Effector memory CD8-positive, alpha-beta T cell (primary cell): Measurements from ENCODE around the gene NDUFV1.
"Not testable (repeated sequence)": the region's sequence is repeated elsewhere in the genome, so short reads cannot be mapped to it uniquely, and the experiment has no call there.

Source experiments
- ATAC-seq: fragments of 150-1000 bp; cut with Tn5 transposase; replicated peaks from 2 replicates; pipeline ENCODE4 v1.10.0; 2021; ENCODE audit warnings: mild to moderate bottlenecking, moderate library complexity
- DNase-seq, 3 experiments: peaks; one replicate each; pipeline ENCODE4 v3.0.0; 2021
- H3K27ac Mint-ChIP-seq, 2 donors: one replicate each; pipeline ENCODE4 v1.8.0; 2022; ENCODE audit warnings: mild to moderate bottlenecking in 2 of 2, mixed read lengths in 2 of 2, moderate library complexity in 2 of 2
- H3K27me3 Mint-ChIP-seq, 2 donors: one replicate each; pipeline ENCODE4 v1.8.0; 2022; ENCODE audit warnings: mixed read lengths in 2 of 2
- H3K36me3 Mint-ChIP-seq: one replicate; pipeline ENCODE4 v1.8.0; 2022; ENCODE audit warnings: mild to moderate bottlenecking, moderate library complexity, mixed read lengths; ENCODE audit not compliant: insufficient read depth
- H3K4me1 Mint-ChIP-seq, 2 donors: one replicate each; pipeline ENCODE4 v1.8.0; 2022; ENCODE audit warnings: low read depth in 2 of 2, mixed read lengths in 2 of 2
- H3K4me3 Mint-ChIP-seq, 2 donors: one replicate each; pipeline ENCODE4 v1.8.0; 2022; ENCODE audit warnings: mild to moderate bottlenecking in 2 of 2, mixed read lengths in 2 of 2, moderate library complexity in 2 of 2
- H3K9me3 Mint-ChIP-seq, 2 donors: one replicate each; pipeline ENCODE4 v1.8.0; 2022; ENCODE audit warnings: mixed read lengths in 2 of 2

NDUFV1 gene

DNA sequence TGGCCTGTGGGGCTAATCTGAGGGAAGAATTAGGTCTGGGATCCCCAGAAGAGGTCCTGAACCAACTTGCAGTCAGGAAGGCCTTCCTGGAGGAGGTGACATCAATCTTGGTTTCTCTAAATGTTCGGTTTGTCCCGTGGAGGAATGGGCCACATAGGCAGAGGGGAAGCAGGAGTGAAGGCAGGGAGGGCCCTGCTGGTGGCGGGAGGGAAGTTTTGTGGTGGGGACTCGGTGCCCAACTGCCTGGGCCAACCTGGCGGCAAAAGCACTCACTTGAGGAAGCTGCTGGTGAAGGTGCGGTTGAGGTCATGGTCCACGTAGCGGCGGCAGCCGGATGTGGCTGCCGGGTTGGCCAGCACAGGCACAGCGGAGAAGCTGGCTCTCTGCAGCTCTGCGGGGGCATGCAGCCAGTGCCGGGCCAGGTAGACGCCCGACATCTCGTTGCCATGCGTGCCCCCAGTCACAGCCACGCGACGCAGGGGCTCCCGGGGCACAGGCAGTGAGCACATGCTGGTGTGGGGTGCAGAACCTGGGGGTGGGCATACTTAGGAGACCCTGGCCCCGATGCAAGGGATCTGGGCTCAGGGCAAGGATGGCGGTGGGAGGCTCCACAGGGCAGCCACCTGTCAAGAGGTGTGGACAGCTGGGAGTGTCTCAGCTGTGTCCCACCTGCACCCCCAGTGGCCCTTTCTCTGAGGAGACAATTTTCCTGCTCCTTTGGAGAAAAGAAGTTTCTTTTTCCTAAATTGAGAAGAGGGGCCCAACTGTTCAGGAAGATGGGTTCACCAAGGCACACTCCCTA lies 40.0 kb downstream of the NDUFV1 start:
- H3K4me3 Mint-ChIP-seq = peak overlapping the region; percentile 62 to 80
- peak; percentile 34 to 44 (median 36) for DNase-seq
- H3K4me1 Mint-ChIP-seq = peaks cover 30 to 38% of the 10 kb centered on the region in 2 donors
- peak; percentile 65 for ATAC-seq
- no peaks in the 10 kb centered on the region for H3K9me3 Mint-ChIP-seq
- peak overlapping the region; percentile 35 to 85 for H3K27ac Mint-ChIP-seq
- H3K36me3 Mint-ChIP-seq = peaks cover 5% of the 10 kb centered on the region
- H3K27me3 Mint-ChIP-seq = no peaks in the 10 kb centered on the region

DNA sequence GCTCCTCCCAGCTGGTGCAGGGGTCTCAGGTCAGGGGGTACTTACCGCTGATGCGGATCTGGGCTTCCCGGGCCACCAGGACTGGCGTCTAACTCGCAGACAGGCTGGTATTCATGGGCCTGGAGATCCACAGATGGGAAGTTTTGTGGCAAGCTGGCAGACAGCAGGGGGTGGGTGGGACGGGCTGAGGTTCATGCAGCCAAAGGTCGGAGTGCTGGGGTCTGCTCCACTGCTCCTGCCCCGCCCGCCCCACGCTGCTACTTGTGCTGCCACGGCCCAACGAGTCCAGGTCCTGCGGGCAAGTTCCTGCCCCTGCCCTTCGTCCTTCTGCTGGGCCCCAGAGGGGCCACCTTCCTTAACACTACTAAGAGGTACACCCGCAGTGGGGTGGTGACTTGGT lies 40.7 kb downstream of the NDUFV1 start:
- Mint-ChIP-seq H3K9me3 (no peaks in the 10 kb centered on the region), H3K4me1 (peaks cover 30 to 38% of the 10 kb centered on the region in 2 donors), H3K4me3 (peak overlapping the region; percentile 31 to 33), H3K27ac (peak overlapping the region in 1 of 2 donors; percentile 85), H3K36me3 (peaks cover 5% of the 10 kb centered on the region), H3K27me3 (no peaks in the 10 kb centered on the region)
- no peak for ATAC-seq
- no peak for DNase-seq

DNA sequence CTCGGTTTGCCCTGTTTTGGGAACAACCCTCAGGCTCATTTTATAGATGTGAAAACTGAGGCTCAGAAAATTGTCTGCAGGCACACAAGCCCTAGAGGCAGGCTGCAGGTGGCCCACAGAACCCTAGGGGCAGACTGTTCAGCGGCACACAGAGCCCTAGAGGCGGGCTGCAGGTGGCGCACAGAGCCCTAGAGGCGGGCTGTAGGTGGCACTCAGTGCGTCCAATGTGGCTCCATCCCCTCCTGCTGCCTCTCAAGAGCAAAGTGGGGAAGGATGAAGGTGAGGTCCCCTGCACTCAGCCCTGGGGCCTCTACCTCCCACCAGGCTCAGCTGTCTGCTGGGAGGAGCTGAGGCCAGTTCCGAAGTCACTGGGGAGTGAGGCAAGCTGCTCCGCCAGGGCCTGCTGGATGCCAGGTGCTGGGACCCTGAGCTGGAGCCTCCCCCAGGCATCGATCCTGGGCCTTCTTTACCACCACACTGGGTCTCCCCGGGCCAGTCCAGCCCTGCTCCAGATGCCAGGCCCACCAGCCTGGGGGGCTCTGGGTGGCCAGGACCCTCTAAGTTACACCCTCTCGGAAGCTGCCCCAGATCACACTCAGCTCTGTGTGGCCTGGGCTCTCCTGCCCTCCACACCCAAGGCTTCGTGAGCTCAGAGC lies 41.5 kb downstream of the NDUFV1 start:
- ATAC-seq (peak; percentile 76), DNase-seq (peak; percentile 31 to 41 (median 38))
- Mint-ChIP-seq H3K4me3 (peak overlapping the region; percentile 31 to 33), H3K27me3 (no peaks in the 10 kb centered on the region), H3K27ac (peak overlapping the region in 1 of 2 donors; percentile 68), H3K4me1 (peaks cover 30 to 38% of the 10 kb centered on the region in 2 donors), H3K9me3 (no peaks in the 10 kb centered on the region), H3K36me3 (peaks cover 5% of the 10 kb centered on the region)

DNA sequence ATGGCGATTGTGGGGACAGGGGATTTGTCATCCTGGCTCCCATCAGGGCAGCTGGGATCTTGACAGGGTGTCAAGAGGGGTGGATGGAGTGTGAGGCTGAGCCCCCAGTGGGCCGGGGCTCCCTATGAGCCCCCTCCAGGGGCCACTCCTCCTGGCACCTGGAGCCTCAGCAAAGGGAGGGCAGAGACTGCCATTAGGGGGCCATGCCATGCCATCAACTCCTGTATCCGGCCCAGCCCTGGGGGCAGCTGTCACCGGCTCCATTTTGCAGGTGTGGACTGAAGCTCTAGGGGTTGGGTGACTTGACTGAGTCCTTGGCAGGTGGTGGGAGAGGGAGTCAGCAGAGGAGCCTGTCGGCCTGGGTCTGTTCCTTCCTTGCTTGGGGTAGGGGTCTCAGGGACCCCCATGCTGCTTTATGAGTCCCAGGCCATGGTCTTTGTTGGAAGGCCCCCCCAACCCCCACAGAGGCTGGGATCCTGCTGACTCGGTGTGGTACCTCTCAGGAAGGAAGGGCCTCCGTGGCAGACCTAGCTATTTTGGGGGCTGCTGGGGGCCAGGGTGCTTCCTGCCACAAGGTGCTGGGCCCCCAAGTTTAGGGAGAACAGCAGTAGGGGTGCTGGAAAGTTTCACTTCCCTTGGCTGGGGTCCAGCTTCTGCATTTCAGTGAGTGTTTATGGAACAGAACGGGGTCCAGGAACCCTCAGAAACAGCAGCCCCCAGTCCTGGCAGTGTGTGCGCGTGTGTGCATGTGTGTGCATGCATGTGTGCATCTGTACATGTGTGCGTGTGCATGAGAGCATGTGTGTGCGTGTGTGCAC lies 42.3 kb downstream of the NDUFV1 start:
- ATAC-seq (no peak), DNase-seq (no peak)
- H3K27ac Mint-ChIP-seq = peak overlapping the region; percentile 31 to 38
- H3K4me1 Mint-ChIP-seq = peaks cover 30 to 38% of the 10 kb centered on the region in 2 donors
- H3K4me3 Mint-ChIP-seq = peak overlapping the region; percentile 20 to 89
- H3K36me3 Mint-ChIP-seq = peaks cover 5% of the 10 kb centered on the region
- no peaks in the 10 kb centered on the region for H3K9me3 Mint-ChIP-seq
- no peaks in the 10 kb centered on the region for H3K27me3 Mint-ChIP-seq

DNA sequence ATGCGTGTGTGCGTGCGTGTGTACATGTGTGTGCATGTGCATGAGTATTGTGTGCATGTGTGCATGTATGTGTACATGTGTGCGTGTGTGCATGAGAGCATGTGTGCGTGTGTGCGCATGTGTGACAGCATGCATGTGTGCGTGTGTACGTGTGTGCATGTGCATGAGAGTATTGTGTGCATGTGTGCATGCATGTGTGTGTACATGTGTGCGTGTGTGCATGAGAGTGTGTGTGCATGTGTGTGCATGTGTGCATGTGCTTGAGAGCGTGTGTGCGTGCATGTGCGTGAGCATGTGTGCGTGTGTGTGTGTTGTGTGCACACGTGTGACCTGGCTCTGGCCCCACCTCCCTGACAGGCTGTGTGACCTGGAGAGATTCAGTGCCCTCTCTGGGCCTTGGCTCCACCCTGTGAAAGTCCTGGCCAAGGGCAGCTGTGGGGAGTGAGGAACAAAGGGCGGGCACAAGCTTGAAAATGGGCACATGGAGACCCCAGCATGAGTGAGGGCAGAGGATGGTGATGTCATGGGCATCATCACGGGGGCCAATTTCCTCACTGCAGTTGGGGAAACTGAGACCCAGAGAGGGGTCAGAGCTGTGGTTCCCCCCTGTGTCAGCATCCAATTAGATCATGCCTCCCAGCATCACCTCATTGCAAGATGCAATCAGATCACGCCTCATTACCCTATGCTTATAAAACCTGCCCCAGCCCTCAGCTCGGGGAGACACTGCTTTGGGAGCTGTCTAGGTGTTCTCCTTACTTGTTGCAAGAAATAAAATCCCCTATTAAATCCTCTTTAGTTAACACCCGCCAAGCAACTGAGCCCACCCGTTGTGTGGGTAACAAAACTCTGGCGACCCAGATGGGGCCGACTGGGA lies 43.1 kb downstream of the NDUFV1 start:
- H3K27me3 Mint-ChIP-seq = no peaks in the 10 kb centered on the region
- DNase-seq = no peak
- peaks cover 5% of the 10 kb centered on the region for H3K36me3 Mint-ChIP-seq
- peak overlapping the region; percentile 88 to 89 for H3K4me3 Mint-ChIP-seq
- ATAC-seq = peak; percentile 5
- peak overlapping the region; percentile 92 for H3K27ac Mint-ChIP-seq
- peaks cover 30 to 38% of the 10 kb centered on the region in 2 donors for H3K4me1 Mint-ChIP-seq
- H3K9me3 Mint-ChIP-seq = no peaks in the 10 kb centered on the region

DNA sequence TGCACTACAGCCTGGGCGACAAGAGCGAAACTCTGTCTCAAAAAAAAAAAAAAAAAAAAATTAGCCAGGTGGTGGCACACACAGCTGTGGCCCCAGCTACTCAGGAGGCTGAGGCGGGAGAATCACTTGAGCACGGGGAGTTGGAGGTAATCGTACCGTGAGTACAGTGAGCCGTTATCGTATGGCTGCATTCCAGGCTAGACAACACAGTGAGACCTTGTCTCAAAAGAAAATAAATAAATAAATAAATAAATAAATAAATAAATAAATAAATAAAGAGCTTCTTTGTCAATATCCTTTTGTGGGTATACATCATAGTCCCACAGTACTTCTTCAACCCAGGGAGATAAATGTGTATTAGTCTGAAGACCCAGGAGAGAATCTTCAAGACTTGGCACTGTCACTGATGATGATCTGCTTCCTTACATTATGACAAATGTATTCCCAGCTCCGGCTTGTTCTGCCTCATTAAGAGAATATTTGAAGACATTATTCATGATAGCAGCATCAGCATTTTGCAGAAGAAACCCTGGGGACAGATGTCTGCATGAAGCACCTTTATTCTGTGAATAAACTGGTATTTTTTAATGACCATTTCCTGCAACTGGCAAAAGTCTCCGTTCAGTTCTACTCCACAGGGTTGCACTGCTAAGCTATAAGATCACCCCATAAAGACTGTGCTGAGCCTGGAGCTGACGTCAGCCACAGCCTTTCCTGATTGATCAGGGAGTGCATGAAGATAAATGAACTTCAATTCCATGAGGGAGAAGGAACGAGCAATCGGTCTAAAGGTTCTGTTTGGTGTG lies 45.4 kb downstream of the NDUFV1 start:
- no peaks in the 10 kb centered on the region for H3K36me3 Mint-ChIP-seq
- no peak for ATAC-seq
- H3K9me3 Mint-ChIP-seq = no peaks in the 10 kb centered on the region
- no peak for DNase-seq
- H3K27me3 Mint-ChIP-seq = no peaks in the 10 kb centered on the region
- no peak overlapping the region for H3K4me3 Mint-ChIP-seq
- H3K4me1 Mint-ChIP-seq = peaks cover 17 to 25% of the 10 kb centered on the region in 2 donors
- no peak overlapping the region for H3K27ac Mint-ChIP-seq

DNA sequence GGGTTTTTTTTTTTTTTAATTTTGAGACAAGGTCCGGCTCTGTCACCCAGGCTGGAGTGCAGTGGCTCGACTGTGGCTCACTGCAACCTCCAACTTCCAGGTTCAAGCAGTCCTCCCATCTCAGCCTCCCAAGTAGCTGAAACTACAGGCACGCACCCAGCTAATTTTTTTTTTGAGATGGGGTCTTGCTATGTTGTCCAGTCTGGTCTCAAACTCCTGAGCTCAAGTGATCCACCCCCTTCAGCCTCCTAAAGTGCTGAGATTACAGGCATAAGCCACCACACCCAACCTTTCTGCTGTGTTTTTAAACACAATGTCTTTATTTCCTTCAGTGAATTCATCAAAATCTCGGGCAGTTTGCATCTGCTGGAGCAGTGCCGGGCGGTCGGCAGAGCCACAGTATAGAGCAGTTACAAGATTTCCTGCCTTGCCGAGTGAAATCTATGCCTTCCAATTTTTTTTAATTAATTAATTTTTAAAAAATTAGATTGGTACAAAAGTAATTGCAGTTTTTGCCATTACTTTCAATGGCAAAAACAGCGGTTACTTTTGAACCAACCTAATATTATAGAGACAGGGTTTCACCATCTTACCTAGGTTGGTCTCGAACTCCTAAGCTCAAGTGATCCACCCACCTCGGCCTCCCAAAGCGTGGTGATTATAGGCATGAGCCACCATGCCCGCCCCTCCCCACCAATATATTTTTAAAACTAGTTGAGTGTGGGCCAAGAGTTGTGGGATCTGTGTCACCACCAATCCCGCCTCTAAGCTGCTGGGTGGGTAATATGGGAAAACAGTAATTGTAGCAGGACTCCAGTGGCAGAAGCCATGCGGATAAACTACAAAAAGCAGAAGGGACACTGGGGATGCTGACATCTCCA lies 46.5 kb downstream of the NDUFV1 start:
- Mint-ChIP-seq H3K4me3 (no peak overlapping the region), H3K36me3 (no peaks in the 10 kb centered on the region), H3K27ac (no peak overlapping the region), H3K9me3 (no peaks in the 10 kb centered on the region), H3K27me3 (no peaks in the 10 kb centered on the region), H3K4me1 (peaks cover 16 to 19% of the 10 kb centered on the region in 2 donors)
- DNase-seq = no peak
- ATAC-seq = no peak

DNA sequence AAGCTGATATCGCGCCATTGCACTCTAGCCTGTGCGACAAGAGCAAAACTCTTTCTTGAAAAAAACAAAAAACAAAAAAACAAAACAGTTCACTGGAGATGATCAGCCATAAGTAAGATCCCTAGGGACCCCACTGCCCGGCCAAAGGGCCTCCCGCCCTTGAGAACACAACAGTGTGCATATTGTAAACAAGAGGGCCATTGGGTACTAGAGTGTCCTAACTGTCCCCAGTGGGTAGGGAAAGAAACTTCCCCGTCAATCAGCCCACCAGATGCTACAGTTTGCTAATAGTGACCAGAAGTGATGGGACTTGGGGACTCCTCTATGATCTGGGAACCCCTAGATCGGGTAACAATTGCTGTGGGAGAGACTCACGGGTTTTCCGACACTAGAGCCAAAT lies 47.5 kb downstream of the NDUFV1 start:
- Mint-ChIP-seq H3K9me3 (no peaks in the 10 kb centered on the region), H3K27me3 (no peaks in the 10 kb centered on the region), H3K36me3 (no peaks in the 10 kb centered on the region), H3K27ac (no peak overlapping the region), H3K4me1 (peaks cover 12 to 21% of the 10 kb centered on the region in 2 donors), H3K4me3 (no peak overlapping the region)
- ATAC-seq (no peak), DNase-seq (no peak)

DNA sequence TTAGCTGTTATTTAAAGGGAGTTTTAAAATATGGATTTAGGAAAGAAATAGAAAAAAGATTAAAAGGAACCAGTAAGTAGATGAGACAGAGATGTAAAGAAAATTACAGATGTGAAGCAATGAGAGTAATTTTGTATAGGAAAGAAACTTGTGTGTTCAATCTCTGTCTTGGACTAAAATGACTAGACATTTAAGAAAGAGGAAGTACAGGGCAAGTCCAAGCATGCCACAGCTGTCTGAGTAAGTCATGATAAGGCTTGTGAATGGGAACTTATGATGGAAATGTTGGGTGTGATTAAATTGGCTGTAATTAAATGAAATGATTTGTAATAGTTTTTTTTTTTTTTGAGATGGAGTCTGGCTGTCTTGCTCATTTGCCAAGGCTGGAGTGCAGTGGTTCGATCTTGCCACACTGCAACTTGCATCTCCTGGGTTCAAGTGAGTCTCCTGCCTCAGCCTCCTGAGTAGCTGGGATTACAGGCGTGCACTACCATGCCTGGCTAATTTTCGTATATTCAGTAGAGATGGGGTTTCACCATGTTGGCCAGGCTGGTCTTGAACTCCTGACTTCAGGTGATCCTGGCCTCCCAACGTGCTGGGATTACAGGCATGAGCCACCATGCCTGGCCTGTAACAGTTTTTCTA lies 49.7 kb downstream of the NDUFV1 start:
- H3K9me3 Mint-ChIP-seq = no peaks in the 10 kb centered on the region
- H3K36me3 Mint-ChIP-seq = no peaks in the 10 kb centered on the region
- peaks cover 0 to 5% of the 10 kb centered on the region in 2 donors for H3K4me1 Mint-ChIP-seq
- ATAC-seq (no peak), DNase-seq (no peak)
- no peak overlapping the region for H3K27ac Mint-ChIP-seq
- no peak overlapping the region for H3K4me3 Mint-ChIP-seq
- no peaks in the 10 kb centered on the region for H3K27me3 Mint-ChIP-seq

DNA sequence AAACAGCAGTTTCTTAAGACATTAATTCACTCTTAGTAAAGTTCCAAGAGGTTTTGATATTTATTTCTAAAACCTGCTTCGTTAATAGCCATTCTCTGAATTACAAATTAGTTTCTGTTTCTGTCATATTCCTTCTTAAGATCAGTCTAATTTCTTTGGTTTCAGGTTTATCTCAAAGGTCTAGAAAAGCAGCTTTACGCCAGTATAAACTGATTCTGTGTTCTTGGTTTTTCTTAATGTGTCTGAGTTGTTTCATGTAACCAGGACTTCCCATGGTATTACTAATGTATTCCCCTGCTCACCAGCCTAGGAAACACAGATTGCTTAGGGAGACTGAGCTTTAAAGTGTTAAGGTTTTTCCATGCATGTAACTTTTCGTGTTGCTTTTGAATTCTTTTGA lies 50.6 kb downstream of the NDUFV1 start:
- peak overlapping the region in 1 of 2 donors; percentile 15 for H3K4me3 Mint-ChIP-seq
- H3K9me3 Mint-ChIP-seq = no peaks in the 10 kb centered on the region
- ATAC-seq (no peak), DNase-seq (no peak)
- H3K36me3 Mint-ChIP-seq = no peaks in the 10 kb centered on the region
- peaks cover 0 to 5% of the 10 kb centered on the region in 2 donors for H3K4me1 Mint-ChIP-seq
- no peak overlapping the region for H3K27ac Mint-ChIP-seq
- H3K27me3 Mint-ChIP-seq = peaks cover 0 to 3% of the 10 kb centered on the region in 2 donors

DNA sequence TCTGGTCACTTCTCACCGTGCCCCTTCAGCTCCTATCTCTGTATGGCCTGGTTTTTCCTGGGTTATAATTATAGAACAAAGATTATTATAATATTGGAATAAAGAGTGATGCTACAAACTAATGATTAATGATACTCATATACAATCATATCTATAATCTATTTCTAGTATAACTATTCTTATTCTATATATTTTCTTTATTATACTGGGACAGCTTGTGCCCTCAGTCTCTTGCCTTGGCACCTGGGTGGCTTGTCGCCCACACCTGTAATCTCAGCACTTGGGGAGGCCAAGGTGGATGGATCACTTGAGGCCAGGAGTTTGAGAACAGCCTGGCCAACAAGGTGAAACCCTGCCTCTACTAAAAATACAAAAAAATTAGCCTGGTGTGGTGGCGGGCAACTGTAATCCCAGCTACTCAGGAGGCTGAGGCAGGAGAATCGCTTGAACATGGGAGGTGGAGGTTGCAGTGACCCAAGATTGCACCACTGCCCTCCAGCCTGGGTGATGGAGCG lies 53.0 kb downstream of the NDUFV1 start:
- H3K4me1 Mint-ChIP-seq, H3K36me3 Mint-ChIP-seq, H3K9me3 Mint-ChIP-seq, H3K4me3 Mint-ChIP-seq, H3K27ac Mint-ChIP-seq, DNase-seq, ATAC-seq: not testable (repeated sequence)
- H3K27me3 Mint-ChIP-seq = peaks cover 0 to 14% of the 10 kb centered on the region in 2 donors
